NCI-H774 (cell line): Measurements from ENCODE around the gene KIAA1549.
"Not testable (repeated sequence)": the region's sequence is repeated elsewhere in the genome, so short reads cannot be mapped to it uniquely, and the experiment has no call there.

Experiments used
- DNase-seq: peaks from one replicate; lab custom pipeline; 2025; lab: John Stamatoyannopoulos, UW

Gene KIAA1549

DNA sequence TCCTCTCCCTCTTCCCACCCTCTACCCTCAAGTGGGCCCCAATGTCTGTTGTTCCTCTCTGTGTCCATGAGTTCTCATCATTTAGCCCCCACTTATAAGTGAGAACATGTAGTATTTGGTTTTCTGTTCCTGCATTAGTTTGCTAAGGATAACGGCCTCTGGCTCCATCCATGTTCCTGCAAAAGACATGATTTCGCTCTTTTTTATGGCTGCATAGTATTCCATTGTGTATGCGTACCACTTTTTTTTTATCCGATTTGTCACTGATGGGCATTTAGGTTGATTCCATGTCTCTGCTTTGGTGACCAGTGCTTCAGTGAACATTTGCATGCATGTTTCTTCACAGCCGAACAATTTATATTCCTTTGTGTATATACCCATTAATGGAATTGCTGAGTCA is 131.5 kb downstream of the KIAA1549 start:
- DNase-seq = no peak

DNA sequence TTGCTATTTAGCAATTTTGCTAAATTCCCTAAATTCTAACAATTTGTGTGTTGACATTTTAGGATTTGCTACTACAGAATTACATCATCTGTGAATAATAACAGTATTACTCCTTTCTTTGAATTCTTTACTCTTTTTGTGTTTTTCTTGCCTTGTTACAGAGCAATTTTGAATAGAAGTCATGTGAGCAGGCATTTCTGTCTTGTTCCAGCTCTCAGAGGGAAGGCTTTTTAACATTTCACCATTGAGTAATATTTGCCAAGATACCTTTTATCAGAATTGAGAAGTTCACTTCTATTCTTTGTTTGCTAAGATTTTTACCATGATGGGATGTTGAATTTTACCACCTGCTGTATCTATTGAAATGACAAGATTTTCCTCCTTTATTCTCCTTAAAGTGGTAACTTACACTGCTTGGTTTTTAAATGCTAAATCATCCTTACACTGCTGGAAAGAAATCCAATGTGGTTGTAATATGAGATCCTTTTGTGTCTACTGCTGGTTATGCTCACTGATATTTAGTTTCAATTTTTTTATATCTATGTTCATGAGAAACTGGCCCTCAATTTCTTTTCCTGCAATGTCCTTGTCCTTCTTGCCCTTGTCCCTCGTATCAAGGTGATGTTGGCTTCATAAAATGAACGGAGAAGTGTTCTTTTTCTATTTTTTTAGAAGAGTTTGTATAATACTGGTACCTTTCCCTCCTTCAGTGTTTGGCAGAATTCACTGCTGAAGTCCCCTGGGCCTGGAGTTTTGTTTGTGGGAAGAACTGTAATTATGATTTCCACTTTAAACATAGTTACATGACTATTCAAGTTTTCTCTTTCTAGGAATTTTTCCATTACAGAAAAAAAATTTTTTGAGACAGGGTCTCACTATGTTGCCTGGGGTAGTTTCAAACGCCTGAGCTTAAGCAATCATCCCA is 132.9 kb downstream of the KIAA1549 start:
- no peak for DNase-seq

- no peak for DNase-seq
These were observed 135.5 kb downstream of the KIAA1549 start for GRCh38 chr7:138845711-138846110.

- DNase-seq = no peak
These were observed 137.3 kb downstream of the KIAA1549 start for GRCh38 chr7:138843632-138844580.

GRCh38 chr7:138842111-138842510 is 139.1 kb downstream of the KIAA1549 start:
- no peak for DNase-seq

- DNase-seq = no peak
These were observed 143.0 kb downstream of the KIAA1549 start for GRCh38 chr7:138838166-138838565.

DNA sequence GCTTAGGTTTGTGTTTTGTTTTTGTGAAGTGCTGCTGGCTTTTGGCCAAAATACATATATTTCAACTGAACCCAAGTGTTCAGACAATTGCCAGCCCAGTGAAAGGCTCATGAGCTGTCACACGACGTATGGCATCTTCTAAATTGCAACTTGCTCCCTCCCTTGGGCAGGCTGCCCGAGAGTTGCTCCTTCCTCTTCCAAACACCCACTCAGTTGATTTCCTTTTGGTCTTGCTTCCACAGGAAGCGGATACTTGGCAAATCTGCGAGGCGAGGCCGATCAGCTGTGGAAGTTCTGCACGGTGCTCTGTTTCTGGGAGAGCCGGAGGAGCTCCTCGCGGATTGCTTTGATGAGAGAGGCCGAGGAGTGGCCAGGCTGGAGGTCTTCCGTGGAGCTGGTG is 143.6 kb downstream of the KIAA1549 start:
- DNase-seq = peak; percentile 60

- DNase-seq = no peak
These were observed 146.1 kb downstream of the KIAA1549 start for GRCh38 chr7:138835087-138835486.

DNA sequence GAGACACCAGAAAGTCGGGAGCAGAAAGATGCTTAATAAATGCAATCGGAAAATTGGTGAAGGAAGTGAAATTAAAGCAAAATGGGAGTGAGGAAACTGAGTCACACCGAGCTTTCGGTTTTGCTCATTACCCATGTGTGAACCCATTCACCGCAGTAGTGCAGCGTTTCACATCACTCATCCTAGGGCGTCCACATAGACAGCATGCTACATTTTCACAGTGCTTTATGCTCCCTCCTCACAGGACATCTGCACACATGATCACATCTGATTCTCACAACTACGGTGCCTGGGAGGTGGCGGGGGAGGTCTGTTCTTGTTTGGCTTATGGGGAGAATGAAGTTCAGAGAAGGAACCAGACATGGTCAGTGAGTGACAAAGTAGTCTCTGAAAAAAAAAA is 146.6 kb downstream of the KIAA1549 start:
- DNase-seq = no peak

- DNase-seq = no peak
These were observed 147.6 kb downstream of the KIAA1549 start for GRCh38 chr7:138833596-138833995.

GRCh38 chr7:138832966-138833365 is 148.2 kb downstream of the KIAA1549 start:
- DNase-seq = no peak

DNA sequence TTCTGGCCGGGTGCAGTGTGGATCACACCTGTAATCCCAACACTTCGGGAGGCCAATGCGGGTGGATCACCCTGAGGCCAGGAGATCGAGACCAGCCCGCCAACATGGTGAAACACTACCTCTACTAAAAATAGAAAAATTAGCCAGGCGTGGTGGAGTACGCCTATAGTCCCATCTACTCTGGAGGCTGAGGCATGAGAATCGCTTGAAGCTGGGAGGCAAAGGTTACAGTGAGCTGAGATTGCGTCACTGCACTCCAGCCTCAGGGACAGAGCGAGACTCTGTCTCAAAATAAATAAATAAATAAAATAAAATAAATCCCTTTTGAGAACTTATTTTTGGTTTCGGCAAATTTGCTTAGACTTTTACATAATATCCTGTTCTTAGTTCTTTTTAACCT is 151.9 kb downstream of the KIAA1549 start:
- DNase-seq = no peak

- DNase-seq = no peak
These were observed 152.9 kb downstream of the KIAA1549 start for GRCh38 chr7:138828302-138828701.

DNA sequence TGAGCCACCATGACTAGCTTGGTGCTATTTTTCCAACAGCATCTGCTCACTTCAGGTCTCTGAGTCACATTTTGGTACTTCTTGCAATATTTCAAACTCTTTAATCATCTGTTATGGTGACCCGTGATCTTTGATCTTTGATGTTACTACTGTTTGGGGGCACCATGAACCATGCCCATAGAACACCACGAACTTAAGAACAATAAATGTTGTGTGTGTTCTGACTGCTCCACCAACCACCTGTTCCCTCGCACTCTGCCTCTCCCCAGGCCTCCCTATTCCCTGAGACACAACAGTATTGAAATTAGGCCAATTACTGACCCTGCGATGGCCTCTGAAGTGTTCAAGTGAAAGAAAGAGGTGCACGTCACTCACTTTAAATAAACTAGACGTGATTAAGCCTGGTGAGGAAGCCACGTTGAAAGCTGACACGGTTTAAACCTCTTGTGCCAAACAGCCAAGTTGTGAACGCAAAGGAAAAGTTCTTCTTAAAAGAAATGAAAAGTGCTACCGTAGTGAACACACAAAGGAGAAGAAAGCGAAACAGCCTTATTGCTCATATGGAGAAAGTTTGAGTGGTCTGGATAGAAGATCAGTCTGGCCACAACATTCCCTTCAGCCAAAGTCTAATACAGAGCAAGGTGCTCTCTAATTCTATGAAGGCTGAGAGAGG is 156.0 kb downstream of the KIAA1549 start:
- peak; percentile 13 for DNase-seq

GRCh38 chr7:138822867-138823535 is 158.2 kb downstream of the KIAA1549 start:
- DNase-seq = no peak

DNA sequence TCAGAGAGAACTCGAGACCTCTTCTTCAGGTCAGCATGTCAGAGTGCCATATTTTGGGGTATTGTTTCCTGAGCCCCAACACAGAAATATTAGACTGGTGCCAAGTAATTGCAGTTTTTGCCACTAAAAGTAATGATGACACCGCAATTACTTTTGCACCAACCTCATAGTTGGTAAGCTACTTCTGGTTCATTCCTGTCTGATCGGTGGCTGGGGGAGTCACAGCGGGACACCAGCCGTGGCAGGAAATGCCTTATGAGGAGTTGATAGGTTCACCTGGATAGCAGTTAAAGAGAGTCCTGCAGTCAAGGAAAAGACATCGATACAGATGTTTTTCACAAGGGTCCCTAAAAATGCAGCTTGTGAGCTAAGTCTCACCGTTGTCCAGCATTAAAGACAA is 159.3 kb downstream of the KIAA1549 start:
- no peak for DNase-seq

DNA sequence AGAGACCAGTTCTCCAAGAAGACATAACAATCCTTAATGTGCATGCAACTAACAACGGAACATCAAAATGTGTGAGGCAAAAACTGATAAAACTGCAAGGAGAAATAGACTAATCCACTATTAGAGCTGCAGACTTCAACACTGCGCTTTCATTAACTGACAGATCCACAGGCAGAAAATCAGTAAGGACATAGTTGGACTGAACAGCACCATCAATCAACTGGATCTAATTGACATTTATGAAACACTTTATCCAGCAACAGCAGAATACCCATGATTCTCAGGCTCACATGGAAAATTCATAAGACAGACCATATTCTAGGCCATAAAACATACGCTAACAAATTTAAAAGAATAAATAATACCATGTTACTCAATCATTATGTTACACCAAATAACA is 161.6 kb downstream of the KIAA1549 start:
- no peak for DNase-seq

GRCh38 chr7:138816650-138817049 is 164.5 kb downstream of the KIAA1549 start:
- no peak for DNase-seq

DNA sequence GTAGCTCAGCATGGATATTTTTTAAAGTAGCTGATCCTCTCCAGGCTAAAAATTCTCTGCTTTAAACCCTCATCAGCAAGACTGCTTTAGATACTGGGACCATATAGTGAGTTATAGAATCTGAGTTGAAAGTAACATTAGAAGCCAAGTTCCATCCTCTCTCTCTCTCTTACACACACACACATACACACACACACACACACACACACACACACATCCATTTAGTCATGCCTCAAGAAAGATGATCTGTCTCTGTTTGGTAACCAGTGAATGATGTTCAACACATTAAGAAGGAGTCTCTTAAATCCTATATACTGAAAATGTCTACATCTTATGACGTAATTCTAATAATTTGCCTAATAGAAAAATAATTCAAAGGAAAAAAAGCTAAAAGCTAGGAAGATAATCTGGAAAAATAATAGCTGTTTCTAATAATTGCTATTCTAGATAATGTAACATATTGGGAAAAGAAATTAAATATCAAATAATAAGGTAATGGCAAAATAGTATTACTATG is 166.3 kb downstream of the KIAA1549 start:
- DNase-seq = no peak

GRCh38 chr7:138813945-138814344 is 167.2 kb downstream of the KIAA1549 start:
- DNase-seq = no peak

- not testable (repeated sequence) for DNase-seq
These were observed 169.9 kb downstream of the KIAA1549 start for GRCh38 chr7:138811327-138811726.
